IMR-90 (cell line): ENCODE results near the gene ARID4A. TPM values are rescaled to one million over a fixed set of nuclear protein-coding genes. Genes with fewer than 3 reads are reported as not detected.

Source experiments
- ATAC-seq: fragments of 200-7000 bp; cut with Tn5 transposase; 2 replicates; pipeline ENCODE4 v1.9.1; 2020; ENCODE audit warnings: low read depth, mild to moderate bottlenecking, moderate library complexity
- BruUV-seq: library from RNA; stranded (reverse); fragments of 400-500 nt; replicated peaks from 2 replicates; lab custom pipeline; 2021; lab: Mats Ljungman, UMichigan
- CTCF ChIA-PET: fragments of 300-600 bp; formaldehyde crosslinking; extraction: SDS; loops from one replicate; lab custom pipeline; 2021; ENCODE audit warnings: antibody characterized with exemption; lab: Yijun Ruan, JAX
- POLR2A ChIA-PET: fragments of 300-600 bp; sonication (Branson Sonifier 250); formaldehyde crosslinking; loops from one replicate; lab custom pipeline; 2022; ENCODE audit warnings: antibody characterized with exemption; ENCODE audit not compliant: unreplicated experiment; lab: Charles Lee
- DNase-seq: peaks from one replicate; pipeline ENCODE4 v3.0.0; 2013
- H2AFZ ChIP-seq: replicated peaks from 2 replicates; pipeline ENCODE3; 2013; ENCODE audit warnings: low read length, mild to moderate bottlenecking; ENCODE audit not compliant: poor library complexity
- H2AK5ac ChIP-seq: 2 replicates; pipeline ENCODE4 v1.6.1; 2013; ENCODE audit warnings: low read depth, low read length, inconsistent platforms
- H2AK9ac ChIP-seq: replicated peaks from 2 replicates; pipeline ENCODE3; 2013; ENCODE audit warnings: mild to moderate bottlenecking, low read depth, low read length, moderate library complexity; ENCODE audit not compliant: poor library complexity
- H2BK120ac ChIP-seq: 2 replicates; pipeline ENCODE4 v1.6.1; 2013; ENCODE audit warnings: low read depth, low read length, inconsistent platforms
- H2BK15ac ChIP-seq: 3 replicates; pipeline ENCODE4 v1.6.1; 2013; ENCODE audit warnings: low read depth, low read length, inconsistent platforms
- H2BK20ac ChIP-seq: 2 replicates; pipeline ENCODE4 v1.6.1; 2013; ENCODE audit warnings: low read depth, mild to moderate bottlenecking, inconsistent platforms, low read length, moderate library complexity
- H2BK5ac ChIP-seq: 2 replicates; pipeline ENCODE4 v1.6.1; 2013; ENCODE audit warnings: mild to moderate bottlenecking, low read depth, low read length, inconsistent platforms; ENCODE audit not compliant: poor library complexity, severe bottlenecking
- H3K14ac ChIP-seq: replicated peaks from 2 replicates; pipeline ENCODE4 v1.6.1; 2013; ENCODE audit warnings: low read depth, low read length, inconsistent platforms
- H3K18ac ChIP-seq: 2 replicates; pipeline ENCODE4 v1.6.1; 2013; ENCODE audit warnings: low read depth, low read length, control low read depth
- H3K23ac ChIP-seq: 2 replicates; pipeline ENCODE4 v1.6.1; 2013; ENCODE audit warnings: low read depth, low read length, inconsistent platforms
- H3K27ac ChIP-seq: 2 replicates; pipeline ENCODE4 v1.5.1; 2013; ENCODE audit warnings: mild to moderate bottlenecking, control low read depth, low read length; ENCODE audit not compliant: insufficient read depth
- H3K27me3 ChIP-seq: 2 replicates; pipeline ENCODE4 v1.6.1; 2013; ENCODE audit warnings: low read length; ENCODE audit not compliant: control insufficient read depth, insufficient read depth
- H3K36me3 ChIP-seq: 2 replicates; pipeline ENCODE4 v1.6.1; 2013; ENCODE audit warnings: low read length, mixed read lengths; ENCODE audit not compliant: control insufficient read depth, insufficient read depth
- H3K4ac ChIP-seq: 2 replicates; pipeline ENCODE4 v1.6.1; 2013; ENCODE audit warnings: low read depth, low read length, inconsistent platforms
- H3K4me1 ChIP-seq: 2 replicates; pipeline ENCODE4 v1.6.1; 2013; ENCODE audit warnings: low read length, mixed read lengths; ENCODE audit not compliant: control insufficient read depth, insufficient read depth
- H3K4me2 ChIP-seq: 2 replicates; pipeline ENCODE4 v1.6.1; 2013; ENCODE audit warnings: low read depth, mild to moderate bottlenecking, control low read depth, low read length, moderate library complexity
- H3K4me3 ChIP-seq: 2 replicates; pipeline ENCODE4 v1.5.1; 2013; ENCODE audit warnings: low read depth, mild to moderate bottlenecking, control low read depth, low read length, moderate library complexity; ENCODE audit not compliant: insufficient read depth
- H3K56ac ChIP-seq: 2 replicates; pipeline ENCODE4 v1.6.1; 2013; ENCODE audit warnings: low read length, inconsistent platforms; ENCODE audit not compliant: insufficient read depth; ENCODE audit errors: extremely low read depth
- H3K79me1 ChIP-seq, 2 experiments: 2 replicates each; pipeline ENCODE4 v1.6.1; 2013; ENCODE audit warnings: low read length in 2 of 2, inconsistent platforms in 1 of 2, low read depth in 1 of 2
- H3K9ac ChIP-seq: 2 replicates; pipeline ENCODE4 v1.6.1; 2013; ENCODE audit warnings: low read depth, low read length, control low read depth
- H3K9me1 ChIP-seq: 2 replicates; pipeline ENCODE4 v1.6.1; 2013; ENCODE audit warnings: low read length, inconsistent platforms; ENCODE audit not compliant: insufficient read depth
- H3K9me3 ChIP-seq: 2 replicates; pipeline ENCODE4 v1.6.1; 2013; ENCODE audit warnings: low read length; ENCODE audit not compliant: control insufficient read depth, insufficient read depth
- H4K20me1 ChIP-seq: 2 replicates; pipeline ENCODE4 v1.6.1; 2013; ENCODE audit warnings: low read length, inconsistent platforms; ENCODE audit not compliant: insufficient read depth
- H4K5ac ChIP-seq: 2 replicates; pipeline ENCODE4 v1.6.1; 2013; ENCODE audit warnings: mild to moderate bottlenecking, low read depth, low read length, control low read depth
- H4K8ac ChIP-seq, 2 experiments: 2 replicates each; pipeline ENCODE4 v1.6.1; 2013; ENCODE audit warnings: low read depth in 2 of 2, low read length in 2 of 2, control low read depth in 1 of 2, inconsistent platforms in 1 of 2
- H4K91ac ChIP-seq: 2 replicates; pipeline ENCODE4 v1.6.1; 2013; ENCODE audit warnings: low read depth, low read length, inconsistent platforms; ENCODE audit not compliant: insufficient read depth
- ELK1 ChIP-seq: fragments of 150-350 bp; IDR thresholded peaks from 2 replicates; pipeline ENCODE4 v1.6.1; 2016; ENCODE audit warnings: low read depth, mild to moderate bottlenecking, low read length, moderate library complexity, borderline replicate concordance
- MAFK ChIP-seq: IDR thresholded peaks from 2 replicates; pipeline ENCODE4 v1.6.1; 2012; ENCODE audit warnings: low read depth, low read length, improper control_type of control experiment
- RAD21 ChIP-seq: IDR thresholded peaks from 2 replicates; pipeline ENCODE4 v1.6.1; 2012; ENCODE audit warnings: low read length, improper control_type of control experiment
- WGBS, 2 experiments: methylation state at CpG; one replicate each; pipeline versions ENCODE4 v1.1.5 to v1.1.7; 2013; ENCODE audit warnings: missing lambda C conversion rate in 2 of 2; ENCODE audit not compliant: insufficient read length in 1 of 2; ENCODE audit errors: extremely low coverage in 2 of 2; 5-methylcytosine and 5-hydroxymethylcytosine counted together
- dilution Hi-C: fragments of 300-500 bp; cut with HindIII; formaldehyde crosslinking; loops from one replicate; pipeline ENCODE4 v1.14.3; 2018; ENCODE audit warnings: low sequenced_read_pairs; ENCODE audit not compliant: unreplicated experiment
- in situ Hi-C: fragments of 300-500 bp; cut with MboI; formaldehyde crosslinking; loops from 3 replicates; pipeline ENCODE4 v1.14.3; 2019; ENCODE audit warnings: low sequenced_read_pairs, inconsistent platforms, mixed read lengths
- intact Hi-C: fragments of 100-400 bp; cut with micrococcal nuclease; formaldehyde crosslinking; loops from 2 replicates; pipeline ENCODE4 v1.10.0; 2022
- polyA plus RNA-seq, 3 experiments: library from polyadenylated mRNA; depleted of rRNA; stranded (reverse); fragments of >200 nt; gene quantifications; 2 replicates each; pipeline ENCODE4 v1.2.3, GENCODE V29; 2012; ENCODE audit warnings: low replicate concordance in 1 of 3
- total RNA-seq: library from RNA; depleted of rRNA; stranded (reverse); fragments of >200 nt; gene quantifications from 2 replicates; pipeline ENCODE4 v1.2.3, GENCODE V29; 2012

Gene ARID4A
- total and polyA plus RNA-seq, 2 of the 4 experiments (the other 2 are of a cell fraction), result 3.3 to 3.8 TPM

GRCh38 chr14:58280954-58281787, 17.2 kb upstream of the ARID4A start:
- Histone ChIP-seq H4K91ac (peak overlapping the region; percentile 65; the same call in 1 of the 2 replicates), H3K36me3 (peaks cover 26% of the 10 kb centered on the region), H3K4ac (peak overlapping the region; percentile 45; the same call in 1 of the 2 replicates), H4K5ac (no peak overlapping the region), H3K4me3 (no peak overlapping the region), H3K23ac (peak overlapping the region; percentile 7; the same call in 1 of the 2 replicates), H3K9me3 (no peaks in the 10 kb centered on the region), H3K56ac (peak overlapping the region; percentile 42), H3K79me1 (peaks cover 28 to 56% of the 10 kb centered on the region in 2 experiments), H3K9ac (peak overlapping the region; percentile 59; the same call in 1 of the 2 replicates), H4K20me1 (peaks cover 10% of the 10 kb centered on the region; the same call in 1 of the 2 replicates), H4K8ac (peak overlapping the region; percentile 4 to 71; a peak in 2 of 4 replicates), H3K4me1 (peaks cover 4% of the 10 kb centered on the region; the same call in 1 of the 2 replicates), H3K27me3 (no peaks in the 10 kb centered on the region), H2AK9ac (no peak overlapping the region), H2BK15ac (no peak overlapping the region), H3K18ac (peak overlapping the region; percentile 1; the same call in 1 of the 2 replicates), H2BK5ac (peak overlapping the region; percentile 67), H3K9me1 (no peaks in the 10 kb centered on the region), H2BK120ac (no peak overlapping the region), H3K14ac (peak overlapping the region; percentile 25), H2AK5ac (no peak overlapping the region; the same call in 1 of the 2 replicates), H2AFZ (no peak overlapping the region), H3K4me2 (peak overlapping the region; percentile 16; the same call in 1 of the 2 replicates), H3K27ac (peak overlapping the region; percentile 63), H2BK20ac (no peak overlapping the region)
- no TSS peak for BruUV-seq
- ChIA-PET POLR2A (interaction anchor here (0.7 kb wide), 1 partner anchor 17 kb away, joined by 4 read pairs; the partner anchor contains the start of gene ARID4A), CTCF (no interaction called here)
- dilution Hi-C loops (no loop called here), intact Hi-C loops (no loop called here), in situ Hi-C loops (no loop called here)
- DNase-seq (peak; percentile 92), ATAC-seq (peak; percentile 93)
- WGBS, 2 experiments, result no CpG with 5 or more reads among the region's 4 CpGs
- no peak for TF ChIP-seq ELK1
- peak; percentile 39; the same call in 1 of the 2 replicates for TF ChIP-seq MAFK
- no peak for TF ChIP-seq RAD21
